Neural cell (in vitro differentiated cells): ENCODE results near the gene WNT6. TPM values are rescaled to one million over a fixed set of nuclear protein-coding genes. Genes with fewer than 3 reads are reported as not detected.

Source experiments
- H2AFZ ChIP-seq: fragments of 200-600, 300-800 bp; sonication (generic), shearing (Covaris generic); 2 replicates; pipeline ENCODE4 v1.6.0; 2014; ENCODE audit warnings: low read depth, mild to moderate bottlenecking, antibody characterized with exemption, low read length, moderate library complexity
- H3F3A ChIP-seq: fragments of 200-600 bp; shearing (Covaris generic); 2 replicates; pipeline ENCODE4 v1.6.1; 2016; ENCODE audit warnings: mild to moderate bottlenecking, moderate library complexity, mixed read lengths, antibody characterized with exemption, low read length; ENCODE audit not compliant: insufficient read depth, poor library complexity, severe bottlenecking
- H3K27ac ChIP-seq: fragments of 200-600, 300-800 bp; sonication (generic), shearing (Covaris generic); 2 replicates; pipeline ENCODE4 v1.5.1; 2014; ENCODE audit warnings: mild to moderate bottlenecking, low read length, moderate library complexity
- H3K27me3 ChIP-seq: fragments of 300-800, 200-600 bp; sonication (generic), shearing (Covaris generic); 2 replicates; pipeline ENCODE4 v1.6.0; 2014; ENCODE audit warnings: mild to moderate bottlenecking, low read depth, low read length, moderate library complexity; ENCODE audit not compliant: insufficient read depth
- H3K36me3 ChIP-seq: fragments of 300-800, 200-600 bp; sonication (generic), shearing (Covaris generic); 2 replicates; pipeline ENCODE4 v1.5.1; 2014; ENCODE audit warnings: mild to moderate bottlenecking, antibody characterized with exemption, low read length, moderate library complexity; ENCODE audit not compliant: insufficient read depth
- H3K4me2 ChIP-seq: fragments of 300-800, 200-600 bp; sonication (generic), shearing (Covaris generic); 2 replicates; pipeline ENCODE4 v1.6.0; 2014; ENCODE audit warnings: mild to moderate bottlenecking, low read length
- H3K4me3 ChIP-seq: fragments of 300-800, 200-600 bp; sonication (generic), shearing (Covaris generic); 2 replicates; pipeline ENCODE4 v1.5.1; 2014; ENCODE audit warnings: mild to moderate bottlenecking, low read length, moderate library complexity
- H3K79me2 ChIP-seq: fragments of 200-600 bp; shearing (Covaris generic); replicated peaks from 2 replicates; pipeline ENCODE4 v1.6.0; 2014; ENCODE audit warnings: mild to moderate bottlenecking, low read length, moderate library complexity; ENCODE audit not compliant: insufficient read depth
- H3K9ac ChIP-seq: fragments of 300-800, 200-600 bp; sonication (generic), shearing (Covaris generic); 2 replicates; pipeline ENCODE4 v1.6.1; 2016; ENCODE audit warnings: mild to moderate bottlenecking, low read length, mixed read lengths
- H3K9me2 ChIP-seq: fragments of 200-600 bp; shearing (Covaris generic); 2 replicates; pipeline ENCODE4 v1.6.1; 2016; ENCODE audit warnings: mild to moderate bottlenecking, low read length, mixed read lengths; ENCODE audit not compliant: insufficient read depth
- H3K9me3 ChIP-seq: fragments of 200-600, 300-800 bp; sonication (generic), shearing (Covaris generic); 2 replicates; pipeline ENCODE4 v1.6.1; 2016; ENCODE audit warnings: mild to moderate bottlenecking, mixed run types, low read length, moderate library complexity, mixed read lengths
- H4K20me1 ChIP-seq: fragments of 200-600 bp; shearing (Covaris generic); 2 replicates; pipeline ENCODE4 v1.6.1; 2016; ENCODE audit warnings: mild to moderate bottlenecking, mixed run types; ENCODE audit not compliant: insufficient read depth
- CTCF ChIP-seq: fragments of 450-650 bp; IDR thresholded peaks from 2 replicates; pipeline ENCODE4 v1.5.1; 2014; ENCODE audit warnings: antibody characterized with exemption, mild to moderate bottlenecking, moderate library complexity; ENCODE audit not compliant: poor library complexity, severe bottlenecking
- EP300 ChIP-seq: fragments of 450-650 bp; conservative IDR thresholded peaks from 2 replicates; pipeline ENCODE4 v1.6.1; 2014; ENCODE audit warnings: antibody characterized with exemption, mild to moderate bottlenecking, moderate library complexity; ENCODE audit not compliant: poor library complexity, severe bottlenecking
- EZH2 ChIP-seq: fragments of 200-600, 300-800 bp; shearing (Covaris generic), sonication (generic); IDR thresholded peaks from 2 replicates; pipeline ENCODE4 v1.6.1; 2014; ENCODE audit warnings: antibody characterized with exemption, low read length, borderline replicate concordance, mild to moderate bottlenecking; ENCODE audit not compliant: insufficient read depth, poor library complexity, severe bottlenecking
- MXI1 ChIP-seq: fragments of 450-650 bp; conservative IDR thresholded peaks from 2 replicates; pipeline ENCODE4 v1.6.1; 2014; ENCODE audit warnings: antibody characterized with exemption, mild to moderate bottlenecking; ENCODE audit not compliant: poor library complexity, severe bottlenecking
- POLR2AphosphoS5 ChIP-seq: IDR thresholded peaks from 2 replicates; pipeline ENCODE4 v1.6.1; 2012
- RAD21 ChIP-seq: fragments of 450-650 bp; conservative IDR thresholded peaks from 2 replicates; pipeline ENCODE4 v1.6.1; 2014; ENCODE audit warnings: antibody characterized with exemption, mild to moderate bottlenecking, moderate library complexity
- SMC3 ChIP-seq: fragments of 450-650 bp; conservative IDR thresholded peaks from 2 replicates; pipeline ENCODE4 v1.6.1; 2014; ENCODE audit warnings: antibody characterized with exemption, mild to moderate bottlenecking, moderate library complexity; ENCODE audit not compliant: poor library complexity
- TAF1 ChIP-seq: IDR thresholded peaks from 2 replicates; pipeline ENCODE4 v1.6.1; 2012; ENCODE audit warnings: low read depth
- polyA plus RNA-seq: library from polyadenylated mRNA; depleted of rRNA; stranded (reverse); fragments of >200 nt; gene quantifications from 2 replicates; pipeline ENCODE4 v1.2.3, GENCODE V29; 2014
- TF ChIP-seq, protein P1 (sequence below): IDR thresholded peaks from 2 replicates; pipeline ENCODE4 v1.6.1; 2012; ENCODE audit warnings: borderline replicate concordance

Gene WNT6
- polyA plus RNA-seq, 1 donor from 2014 or later, result not detected

DNA sequence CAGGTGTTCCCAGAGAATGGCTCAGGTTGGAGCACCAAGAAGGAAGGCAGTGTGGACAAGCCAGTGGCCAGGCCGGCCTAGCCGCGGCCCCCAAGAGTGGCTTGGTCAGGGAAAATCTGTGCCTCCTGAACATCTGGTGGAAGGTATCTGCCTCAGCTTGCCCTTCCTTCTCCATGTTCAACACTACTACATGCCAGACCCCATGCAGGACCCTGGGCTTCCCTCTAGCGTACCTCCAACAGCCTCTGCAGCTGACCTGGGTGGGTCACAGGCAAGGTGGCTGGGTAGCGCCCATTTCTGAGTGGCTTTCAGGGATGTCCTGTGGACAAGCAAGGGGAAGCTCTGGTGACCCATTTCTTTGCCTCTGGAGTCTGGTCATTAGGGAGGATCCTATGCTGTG lies 28.7 kb downstream of the WNT6 start:
- no peaks in the 10 kb centered on the region for H4K20me1 ChIP-seq
- no peaks in the 10 kb centered on the region for H3K9me2 ChIP-seq
- no peaks in the 10 kb centered on the region for H3K9me3 ChIP-seq
- no peaks in the 10 kb centered on the region for H3K79me2 ChIP-seq
- H3F3A ChIP-seq, result no peaks in the 10 kb centered on the region
- H3K4me2 ChIP-seq, result no peak overlapping the region
- H3K4me3 ChIP-seq, result no peak overlapping the region
- peaks cover 84% of the 10 kb centered on the region for H3K27me3 ChIP-seq
- no peaks in the 10 kb centered on the region for H3K36me3 ChIP-seq
- no peak overlapping the region for H2AFZ ChIP-seq
- TF ChIP-seq POLR2AphosphoS5 (no peak), MXI1 (no peak), EZH2 (no peak), SMC3 (no peak), RAD21 (no peak)
- TF ChIP-seq, protein P1, sequence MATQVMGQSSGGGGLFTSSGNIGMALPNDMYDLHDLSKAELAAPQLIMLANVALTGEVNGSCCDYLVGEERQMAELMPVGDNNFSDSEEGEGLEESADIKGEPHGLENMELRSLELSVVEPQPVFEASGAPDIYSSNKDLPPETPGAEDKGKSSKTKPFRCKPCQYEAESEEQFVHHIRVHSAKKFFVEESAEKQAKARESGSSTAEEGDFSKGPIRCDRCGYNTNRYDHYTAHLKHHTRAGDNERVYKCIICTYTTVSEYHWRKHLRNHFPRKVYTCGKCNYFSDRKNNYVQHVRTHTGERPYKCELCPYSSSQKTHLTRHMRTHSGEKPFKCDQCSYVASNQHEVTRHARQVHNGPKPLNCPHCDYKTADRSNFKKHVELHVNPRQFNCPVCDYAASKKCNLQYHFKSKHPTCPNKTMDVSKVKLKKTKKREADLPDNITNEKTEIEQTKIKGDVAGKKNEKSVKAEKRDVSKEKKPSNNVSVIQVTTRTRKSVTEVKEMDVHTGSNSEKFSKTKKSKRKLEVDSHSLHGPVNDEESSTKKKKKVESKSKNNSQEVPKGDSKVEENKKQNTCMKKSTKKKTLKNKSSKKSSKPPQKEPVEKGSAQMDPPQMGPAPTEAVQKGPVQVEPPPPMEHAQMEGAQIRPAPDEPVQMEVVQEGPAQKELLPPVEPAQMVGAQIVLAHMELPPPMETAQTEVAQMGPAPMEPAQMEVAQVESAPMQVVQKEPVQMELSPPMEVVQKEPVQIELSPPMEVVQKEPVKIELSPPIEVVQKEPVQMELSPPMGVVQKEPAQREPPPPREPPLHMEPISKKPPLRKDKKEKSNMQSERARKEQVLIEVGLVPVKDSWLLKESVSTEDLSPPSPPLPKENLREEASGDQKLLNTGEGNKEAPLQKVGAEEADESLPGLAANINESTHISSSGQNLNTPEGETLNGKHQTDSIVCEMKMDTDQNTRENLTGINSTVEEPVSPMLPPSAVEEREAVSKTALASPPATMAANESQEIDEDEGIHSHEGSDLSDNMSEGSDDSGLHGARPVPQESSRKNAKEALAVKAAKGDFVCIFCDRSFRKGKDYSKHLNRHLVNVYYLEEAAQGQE, result no peak
- no peak overlapping the region for H3K27ac ChIP-seq
- no peak overlapping the region for H3K9ac ChIP-seq

GRCh38 chr2:218889937-218890336 lies 30.3 kb downstream of the WNT6 start:
- H3K9me3 ChIP-seq, result no peaks in the 10 kb centered on the region

More at GRCh38 chr2:218889937-218890336, 30.3 kb downstream of the WNT6 start:
- Histone ChIP-seq H3K27me3 (peaks cover 86% of the 10 kb centered on the region), H3K9ac (no peak overlapping the region), H3K36me3 (no peaks in the 10 kb centered on the region), H3K4me2 (no peak overlapping the region), H3K27ac (no peak overlapping the region), H2AFZ (no peak overlapping the region), H3F3A (no peaks in the 10 kb centered on the region), H3K4me3 (no peak overlapping the region), H3K79me2 (no peaks in the 10 kb centered on the region), H4K20me1 (no peaks in the 10 kb centered on the region), H3K9me2 (no peaks in the 10 kb centered on the region)
- TF ChIP-seq RAD21 (no peak), EZH2 (no peak), EP300 (no peak), CTCF (no peak), SMC3 (no peak), MXI1 (no peak), POLR2AphosphoS5 (no peak), TAF1 (no peak)
- TF ChIP-seq, protein P1, result no peak
